Right lobe of liver (tissue), 6 donors: ENCODE results near the gene PKLR. TPM values are rescaled to one million over a fixed set of nuclear protein-coding genes. Genes with fewer than 3 reads are reported as not detected.

Experiments
- ATAC-seq, 4 donors: fragments of 200-7000 bp; cut with Tn5 transposase; one replicate each; pipeline ENCODE4 v1.9.1; 2020; ENCODE audit warnings: mild to moderate bottlenecking in 4 of 4, moderate library complexity in 4 of 4
- DNase-seq, 3 donors: peaks; one replicate each; pipeline ENCODE4 v3.0.0-alpha.2; 2020
- H3K27ac ChIP-seq, 3 donors: fragments of 200-600 bp; one replicate each; pipeline ENCODE4 v1.8.0; 2022
- H3K27me3 ChIP-seq, 2 donors: fragments of 200-600 bp; one replicate each; pipeline ENCODE4 v1.8.0; 2022
- H3K36me3 ChIP-seq, 4 donors: fragments of 200-600 bp; sonication (generic) in 1 of 4; one replicate each; pipeline versions ENCODE4 v1.5.1 to v1.8.0; 2017 to 2022; ENCODE audit warnings: control low read depth in 1 of 4
- H3K4me1 ChIP-seq, 4 donors: fragments of 200-600 bp; sonication (generic) in 1 of 4; one replicate each; pipeline versions ENCODE4 v1.5.1 to v1.8.0; 2017 to 2022; ENCODE audit warnings: control low read depth in 1 of 4
- H3K4me3 ChIP-seq, 3 donors: fragments of 200-600 bp; one replicate each; pipeline ENCODE4 v1.8.0; 2022
- H3K9me3 ChIP-seq, 4 donors: fragments of 200-600 bp; sonication (generic) in 1 of 4; one replicate each; pipeline versions ENCODE4 v1.5.1 to v1.8.0; 2017 to 2022; ENCODE audit warnings: control low read depth in 1 of 4
- POLR2A ChIP-seq: fragments of 450-650 bp; IDR thresholded peaks from one replicate; pipeline ENCODE4 v1.6.1; 2017; ENCODE audit warnings: antibody characterized with exemption, mild to moderate bottlenecking
- WGBS: methylation state at CpG from one replicate; pipeline ENCODE4 v1.1.6; 2018; ENCODE audit warnings: low coverage, low lambda C conversion rate; ENCODE audit not compliant: insufficient coverage; ENCODE audit errors: missing lambda C conversion rate; 5-methylcytosine and 5-hydroxymethylcytosine counted together
- intact Hi-C, 2 donors: fragments of 100-400 bp; cut with DNase I; formaldehyde crosslinking; loops; one replicate each; pipeline versions ENCODE4 v1.11.2 to v1.14.1; 2022
- total RNA-seq, 6 experiments: library from RNA; depleted of rRNA in 2 of 6; stranded (reverse); fragments of >200 nt in 2 of 6; fragmentation: NEBNext Ultra II Directional in 3 of 6; extraction: Animal tissue kit (Norgen Biotek cat#: 25700) in 3 of 6; gene quantifications; one replicate each; pipeline versions ENCODE4 v1.1.0 to v1.2.4, GENCODE V29; 2016 to 2023
- TF ChIP-seq, protein P1 (sequence below), 4 donors: fragments of 200-600 bp in 3 of 4; fragments of 450-650 bp in 1 of 4; IDR thresholded peaks; one replicate each; pipeline versions ENCODE4 v1.5.1 to v1.8.0; 2016 to 2022; ENCODE audit warnings: antibody characterized with exemption in 4 of 4, mild to moderate bottlenecking in 2 of 4
- donor health status: DM: no; HTN: yes; CAD: no.
- donor health status: DM: no; HTN: no; CAD: no.
- donor health status: DM: no; HTN: no; CAD: no.
- donor health status: DM: no; HTN: yes; CAD: no.
- donor health status: DM: no; HTN: yes; CAD: no.

Gene PKLR
- total RNA-seq, 6 experiments from 2014 or later: 27.0 to 95.3 (median 36.1) TPM

GRCh38 chr1:155284476-155284875, 16.8 kb downstream of the PKLR start:
- H3K9me3 ChIP-seq: no peaks in the 10 kb centered on the region
- TF ChIP-seq, protein P1, sequence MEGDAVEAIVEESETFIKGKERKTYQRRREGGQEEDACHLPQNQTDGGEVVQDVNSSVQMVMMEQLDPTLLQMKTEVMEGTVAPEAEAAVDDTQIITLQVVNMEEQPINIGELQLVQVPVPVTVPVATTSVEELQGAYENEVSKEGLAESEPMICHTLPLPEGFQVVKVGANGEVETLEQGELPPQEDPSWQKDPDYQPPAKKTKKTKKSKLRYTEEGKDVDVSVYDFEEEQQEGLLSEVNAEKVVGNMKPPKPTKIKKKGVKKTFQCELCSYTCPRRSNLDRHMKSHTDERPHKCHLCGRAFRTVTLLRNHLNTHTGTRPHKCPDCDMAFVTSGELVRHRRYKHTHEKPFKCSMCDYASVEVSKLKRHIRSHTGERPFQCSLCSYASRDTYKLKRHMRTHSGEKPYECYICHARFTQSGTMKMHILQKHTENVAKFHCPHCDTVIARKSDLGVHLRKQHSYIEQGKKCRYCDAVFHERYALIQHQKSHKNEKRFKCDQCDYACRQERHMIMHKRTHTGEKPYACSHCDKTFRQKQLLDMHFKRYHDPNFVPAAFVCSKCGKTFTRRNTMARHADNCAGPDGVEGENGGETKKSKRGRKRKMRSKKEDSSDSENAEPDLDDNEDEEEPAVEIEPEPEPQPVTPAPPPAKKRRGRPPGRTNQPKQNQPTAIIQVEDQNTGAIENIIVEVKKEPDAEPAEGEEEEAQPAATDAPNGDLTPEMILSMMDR (IDR thresholded peaks at IDR 0.05): no peak
- TF ChIP-seq POLR2A: no peak
- no peak overlapping the region for H3K27ac ChIP-seq
- 100% methylated on average over 2 of the region's 12 CpGs for WGBS
- ATAC-seq (no peak), DNase-seq (no peak)
- intact Hi-C loops: no loop called here
- H3K36me3 ChIP-seq: no peaks in the 10 kb centered on the region
- peaks cover 0 to 5% (median 0%) of the 10 kb centered on the region in 4 donors for H3K4me1 ChIP-seq
- no peak overlapping the region for H3K4me3 ChIP-seq
- no peaks in the 10 kb centered on the region for H3K27me3 ChIP-seq

DNA sequence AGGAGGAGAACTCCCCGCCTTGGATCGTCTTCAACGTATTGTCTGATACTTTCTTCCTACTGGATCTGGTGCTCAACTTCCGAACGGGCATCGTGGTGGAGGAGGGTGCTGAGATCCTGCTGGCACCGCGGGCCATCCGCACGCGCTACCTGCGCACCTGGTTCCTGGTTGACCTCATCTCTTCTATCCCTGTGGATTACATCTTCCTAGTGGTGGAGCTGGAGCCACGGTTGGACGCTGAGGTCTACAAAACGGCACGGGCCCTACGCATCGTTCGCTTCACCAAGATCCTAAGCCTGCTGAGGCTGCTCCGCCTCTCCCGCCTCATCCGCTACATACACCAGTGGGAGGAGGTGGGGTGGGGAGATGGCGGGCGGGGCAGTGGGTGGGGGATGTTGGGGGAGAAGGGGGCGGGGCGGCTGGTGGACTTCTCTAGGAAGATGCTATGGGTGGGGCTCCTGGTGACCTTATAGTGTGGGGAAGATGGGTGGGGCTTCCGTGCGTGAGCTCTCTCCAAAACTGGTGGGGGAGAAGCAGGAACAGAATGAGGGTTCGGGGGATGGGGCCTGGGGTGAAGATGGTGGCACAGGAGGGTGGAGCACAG, 18.6 kb downstream of the PKLR start:
- intact Hi-C loops: no loop called here

DNA sequence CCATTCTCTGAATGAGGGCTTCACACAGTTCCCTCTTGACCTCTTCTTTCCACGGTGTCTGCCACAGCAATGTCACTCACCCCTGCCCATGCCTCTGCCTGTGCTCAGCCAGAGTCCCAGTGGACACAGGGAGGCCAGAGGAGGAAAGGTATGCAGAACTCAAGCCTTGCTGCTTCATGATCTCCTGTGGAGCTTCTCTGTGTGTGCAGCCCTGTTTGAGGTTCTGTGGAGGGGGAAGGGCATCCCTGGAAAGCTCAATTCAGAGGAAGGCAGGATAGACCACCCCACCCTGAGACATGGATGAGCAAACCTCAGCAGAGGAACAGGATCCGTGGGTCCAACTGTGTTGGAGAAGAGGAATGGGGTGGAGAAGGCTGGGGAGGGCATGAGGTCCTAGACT, 22.0 kb downstream of the PKLR start:
- no peak for DNase-seq
- no peak overlapping the region for H3K27ac ChIP-seq
- WGBS: 50% methylated on average over 1 of the region's 2 CpGs
- TF ChIP-seq POLR2A: no peak
- TF ChIP-seq, protein P1 (IDR thresholded peaks at IDR 0.05): no peak
- no peaks in the 10 kb centered on the region for H3K36me3 ChIP-seq
- no peak for ATAC-seq
- no peak overlapping the region for H3K4me3 ChIP-seq
- H3K9me3 ChIP-seq: no peaks in the 10 kb centered on the region
- no peaks in the 10 kb centered on the region for H3K4me1 ChIP-seq
- H3K27me3 ChIP-seq: no peaks in the 10 kb centered on the region
- intact Hi-C loops: loop anchor here (5.0 kb wide), 1 partner anchor 43 kb away; the partner anchor contains the start of gene RUSC1 (in 2 of the 2)

More for the DNA sequence above, 18.6 kb downstream of the PKLR start:
- Histone ChIP-seq H3K9me3 (no peaks in the 10 kb centered on the region), H3K27ac (no peak overlapping the region), H3K36me3 (no peaks in the 10 kb centered on the region), H3K27me3 (no peaks in the 10 kb centered on the region), H3K4me1 (peaks cover 0 to 5% (median 0%) of the 10 kb centered on the region in 4 donors), H3K4me3 (no peak overlapping the region)
- TF ChIP-seq, protein P1 (IDR thresholded peaks at IDR 0.05): no peak
- TF ChIP-seq POLR2A: no peak
- no peak for DNase-seq
- ATAC-seq: no peak
- 91% methylated on average over 21 of the region's 29 CpGs for WGBS

GRCh38 chr1:155278689-155279160, 22.5 kb downstream of the PKLR start:
- no peak for TF ChIP-seq POLR2A
- TF ChIP-seq, protein P1 (IDR thresholded peaks at IDR 0.05): no peak
- ATAC-seq (no peak), DNase-seq (no peak)
- intact Hi-C loops: loop anchor here (5.0 kb wide), 1 partner anchor 44 kb away; the partner anchor contains the start of gene RUSC1 (in 2 of the 2)
- no peak overlapping the region for H3K27ac ChIP-seq
- no peaks in the 10 kb centered on the region for H3K36me3 ChIP-seq
- 78% methylated on average over 10 of the region's 10 CpGs for WGBS
- H3K4me3 ChIP-seq: no peak overlapping the region
- no peaks in the 10 kb centered on the region for H3K4me1 ChIP-seq
- H3K27me3 ChIP-seq: no peaks in the 10 kb centered on the region
- no peaks in the 10 kb centered on the region for H3K9me3 ChIP-seq
